NAMALWA (cell line): ENCODE results near the gene SAMD4A.

Experiments
- DNase-seq: peaks from one replicate; pipeline ENCODE4 v3.0.0-alpha.2; 2015; ENCODE audit warnings: low spot score

Gene SAMD4A

DNA sequence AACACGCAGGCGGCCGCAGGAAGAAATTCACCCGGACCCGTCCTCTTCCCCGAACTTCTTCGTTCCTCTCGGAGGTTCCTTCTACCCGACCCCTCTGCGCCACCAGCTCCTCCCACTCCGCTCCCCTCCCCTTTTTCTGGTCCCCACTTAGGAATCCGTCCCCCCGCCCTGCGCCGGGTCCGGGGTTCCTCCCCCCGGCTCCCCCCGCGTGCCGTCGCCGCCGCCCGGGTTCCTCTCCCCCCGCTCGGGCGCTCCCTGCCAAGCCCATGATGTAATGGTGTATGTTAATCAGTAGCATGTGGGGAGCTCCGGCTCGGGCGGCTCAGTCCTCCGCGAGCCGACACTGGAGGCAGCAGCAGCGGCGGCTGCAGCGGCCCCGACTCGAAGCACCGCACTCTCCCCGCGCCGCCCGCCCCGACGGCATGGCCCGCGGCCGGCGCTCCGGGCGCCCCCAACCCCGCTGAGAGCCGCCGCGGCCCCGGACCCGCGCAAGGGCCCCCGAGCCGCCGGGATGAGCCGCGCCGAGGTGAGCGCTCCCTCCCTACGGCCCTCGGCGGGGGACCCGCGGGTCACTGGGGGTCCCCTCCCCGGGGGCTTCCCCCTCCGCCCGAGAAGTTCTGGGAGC lies 1.0 kb upstream of the SAMD4A start:
- DNase-seq: peak; percentile 63

GRCh38 chr14:54567224-54567638 lies 303 bp downstream of the SAMD4A start:
- no peak for DNase-seq

GRCh38 chr14:54567639-54568561 lies 972 bp downstream of the SAMD4A start:
- peak; percentile 50 for DNase-seq

DNA sequence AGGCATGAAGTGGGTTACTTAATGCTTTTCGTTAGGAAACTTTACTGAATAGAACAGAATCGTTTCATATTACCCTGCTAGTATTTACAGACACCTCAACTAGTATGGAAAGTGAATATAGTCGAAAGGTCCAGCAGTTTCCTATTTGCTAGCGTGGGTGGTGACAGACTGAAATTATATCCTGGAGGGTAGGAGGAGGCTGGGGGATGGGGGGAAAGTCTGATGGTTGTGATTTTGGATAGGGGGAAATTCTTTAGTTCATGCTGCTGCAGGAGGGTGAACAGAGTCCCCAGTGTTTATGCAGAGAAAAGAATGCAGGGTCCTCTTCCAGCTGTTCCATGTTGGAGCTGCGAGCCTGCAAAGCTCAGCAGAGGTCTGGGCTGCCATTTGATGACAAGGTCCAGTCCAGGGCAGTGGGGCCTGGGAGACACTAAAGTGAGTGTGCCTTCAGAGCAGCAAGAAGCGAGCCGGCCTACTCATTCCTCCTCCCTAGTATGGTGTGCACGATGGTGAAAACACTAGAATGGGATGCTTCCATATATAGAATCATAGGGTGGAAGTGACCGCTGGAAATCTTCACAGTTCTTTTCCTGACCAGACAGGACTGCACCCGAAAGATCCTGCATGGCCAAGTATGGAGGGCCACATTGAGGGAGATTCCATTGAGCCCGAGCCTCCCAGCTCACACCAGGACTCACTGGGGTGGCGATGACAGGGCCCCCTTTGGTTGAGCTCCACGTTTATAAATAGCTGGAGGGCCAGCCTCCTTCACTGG lies 2.1 kb downstream of the SAMD4A start:
- no peak for DNase-seq

DNA sequence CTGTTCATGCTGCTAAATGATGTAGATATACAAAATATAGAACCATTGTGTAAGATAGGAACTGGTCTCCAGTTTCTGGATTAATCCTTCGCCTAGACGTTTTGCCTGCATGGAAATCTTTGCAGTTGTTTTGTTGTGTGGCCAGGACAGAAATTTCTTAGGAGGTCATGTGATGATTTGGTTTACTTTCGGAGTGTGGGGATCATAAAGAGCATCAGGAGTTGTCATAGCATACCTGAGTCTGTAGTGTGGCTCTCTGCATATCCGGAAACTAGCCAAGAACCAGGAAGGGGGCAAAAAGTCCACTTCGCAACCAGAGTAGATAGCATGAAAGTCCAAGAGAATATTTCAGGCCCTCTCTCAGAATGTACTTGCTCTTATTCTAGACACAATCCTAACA lies 3.1 kb downstream of the SAMD4A start:
- no peak for DNase-seq

DNA sequence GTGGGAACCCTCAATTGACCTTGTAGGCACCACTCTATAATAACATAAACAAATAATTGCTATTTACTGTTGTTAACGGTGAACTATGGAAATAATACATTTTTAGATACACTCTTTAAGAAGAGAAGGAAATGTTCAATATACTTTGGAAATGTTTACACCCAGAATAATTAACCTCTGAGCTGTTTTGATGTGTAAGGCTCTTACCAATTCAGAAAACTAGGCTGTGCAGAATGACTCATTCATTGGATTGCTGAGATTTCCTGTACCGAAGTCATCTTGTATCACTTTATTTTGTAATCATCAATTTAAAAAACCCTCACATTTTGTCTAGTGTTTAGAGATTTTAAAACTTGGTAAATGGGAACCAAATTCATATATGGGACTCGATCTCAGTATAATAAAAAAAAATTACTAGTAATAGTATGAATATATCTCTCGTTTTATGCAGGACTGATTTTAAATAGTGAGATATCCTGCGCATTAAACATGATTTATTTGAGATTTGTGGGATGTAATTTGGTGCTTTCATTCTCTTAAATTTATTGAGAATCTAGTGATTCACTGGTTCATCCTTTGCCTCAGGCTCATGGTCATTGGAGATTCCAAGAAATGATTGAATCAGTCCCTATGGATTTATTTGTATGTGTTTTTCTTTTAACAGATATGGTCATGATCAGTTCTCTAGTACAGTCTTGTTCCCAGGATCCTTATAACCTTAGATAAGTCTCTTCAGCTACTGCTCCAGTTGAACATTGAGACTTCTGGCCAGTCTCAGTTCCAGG lies 3.9 kb downstream of the SAMD4A start:
- no peak for DNase-seq

GRCh38 chr14:54572316-54572715 lies 5.4 kb downstream of the SAMD4A start:
- DNase-seq: peak; percentile 44

DNA sequence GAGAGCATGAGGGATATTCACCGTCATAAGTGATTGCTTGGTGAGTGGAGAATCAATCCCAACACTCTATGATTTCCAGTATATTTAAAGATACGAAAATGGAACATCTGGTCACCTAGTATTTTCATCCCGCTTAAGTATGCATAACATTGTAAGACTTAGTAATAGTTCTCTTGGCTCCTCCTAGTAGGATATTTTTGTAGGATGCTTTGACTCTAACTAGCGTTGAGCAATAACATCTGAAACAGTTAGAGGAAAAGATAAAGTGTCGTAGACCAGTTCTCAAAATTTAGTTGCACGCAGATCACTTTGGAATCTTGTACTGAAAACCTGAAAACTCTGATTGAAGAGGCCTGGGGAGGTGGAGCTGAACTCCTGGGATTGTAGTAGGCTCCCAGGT lies 7.6 kb downstream of the SAMD4A start:
- no peak for DNase-seq

DNA sequence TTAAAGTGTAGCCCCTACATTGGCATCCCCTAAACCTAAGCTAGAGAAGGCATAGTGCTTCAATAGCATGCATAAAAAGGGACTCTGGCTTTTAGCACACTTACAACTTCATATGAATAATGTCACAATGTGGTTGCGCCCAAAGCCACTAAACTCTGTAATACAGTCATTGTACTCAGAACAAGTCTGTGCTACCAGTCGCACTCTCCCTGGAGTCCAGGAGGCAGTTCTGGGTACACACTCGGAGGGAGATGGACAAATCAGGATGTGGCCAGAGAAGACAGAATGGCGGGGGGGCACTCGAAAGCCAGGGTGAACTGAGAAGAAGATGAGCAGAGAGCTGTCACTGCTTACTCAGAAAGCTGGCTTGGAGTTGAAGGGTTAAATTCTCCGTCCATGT lies 10.6 kb downstream of the SAMD4A start:
- no peak for DNase-seq

DNA sequence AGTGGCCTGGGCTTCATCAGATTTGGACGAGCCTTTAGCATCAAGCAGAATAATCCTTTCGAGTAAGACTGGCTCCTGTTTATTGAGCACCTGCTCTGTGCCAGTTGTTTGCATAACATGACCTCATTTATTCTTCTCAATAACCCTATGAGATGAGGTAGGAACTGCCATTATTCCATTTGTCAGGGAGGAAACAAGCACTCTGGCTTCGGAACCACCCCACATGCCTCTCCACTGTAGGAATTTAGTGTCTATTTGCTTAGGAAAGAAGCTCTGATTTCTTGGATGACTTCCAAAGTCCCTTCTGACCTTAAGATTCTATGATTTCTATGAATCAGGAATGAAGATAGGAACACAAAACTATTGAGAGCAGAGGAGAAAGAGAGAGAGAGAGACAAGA lies 11.0 kb downstream of the SAMD4A start:
- no peak for DNase-seq

DNA sequence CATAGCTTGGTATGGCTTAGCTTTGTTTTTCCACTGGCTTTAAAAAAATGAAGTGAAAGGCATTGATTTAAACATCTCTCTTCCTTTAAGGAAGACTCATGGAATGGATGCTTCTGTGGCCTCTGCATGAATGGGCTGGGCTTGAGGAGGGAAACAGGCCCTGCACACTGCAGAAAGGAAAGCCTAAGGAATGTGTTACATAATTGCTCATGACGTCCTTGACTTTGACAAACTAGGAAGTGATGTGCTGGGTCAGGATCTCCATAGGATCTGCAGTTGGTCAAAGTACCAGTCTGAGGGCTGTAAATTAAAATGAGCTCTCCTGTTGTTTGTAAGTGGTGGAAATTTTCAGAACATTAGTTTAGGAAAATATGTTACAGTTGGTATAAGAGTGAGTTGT lies 12.7 kb downstream of the SAMD4A start:
- no peak for DNase-seq

GRCh38 chr14:54580933-54581332 lies 14.0 kb downstream of the SAMD4A start:
- DNase-seq: no peak

- no peak for DNase-seq
These were observed 15.4 kb downstream of the SAMD4A start for GRCh38 chr14:54582334-54582733.

GRCh38 chr14:54584097-54584496 lies 17.2 kb downstream of the SAMD4A start:
- DNase-seq: no peak

DNA sequence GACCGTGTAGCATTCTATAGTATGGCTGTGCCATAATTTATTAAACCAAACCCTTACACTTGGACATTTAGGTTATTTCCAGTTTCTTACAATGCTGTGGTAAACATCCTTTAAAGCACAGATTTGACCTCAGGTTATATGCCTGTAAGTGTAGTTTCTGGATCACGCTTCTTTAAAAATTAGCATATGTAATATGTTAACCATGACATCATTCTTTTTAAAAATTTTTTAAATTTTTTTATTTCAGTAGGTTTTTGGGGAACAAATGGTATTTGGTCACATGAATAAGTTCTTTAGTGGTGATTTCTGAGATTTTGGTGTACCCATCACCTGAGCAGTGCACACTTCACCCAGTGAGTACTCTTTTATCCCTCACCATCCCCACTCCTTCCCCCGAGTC lies 18.3 kb downstream of the SAMD4A start:
- DNase-seq: no peak

DNA sequence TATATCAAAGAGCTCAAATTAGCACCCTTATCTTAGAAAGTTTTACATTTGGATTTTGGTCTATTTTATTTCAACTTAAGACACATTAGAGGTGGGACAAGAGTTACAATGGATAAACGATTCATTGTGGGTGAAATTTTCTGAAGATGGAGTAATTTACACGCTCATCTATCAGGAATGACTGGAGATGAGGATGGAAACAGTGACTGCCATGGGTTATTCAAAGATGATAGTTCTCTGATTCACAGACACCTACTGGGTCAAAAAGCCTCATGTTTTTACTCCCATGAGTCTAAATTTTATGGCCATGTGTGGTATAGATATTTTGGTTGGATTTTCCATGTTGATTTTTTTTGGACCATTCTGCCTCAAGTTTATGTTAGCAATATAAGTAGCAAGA lies 22.1 kb downstream of the SAMD4A start:
- DNase-seq: no peak

GRCh38 chr14:54589843-54590242 lies 22.9 kb downstream of the SAMD4A start:
- DNase-seq: no peak

GRCh38 chr14:54590481-54590880 lies 23.6 kb downstream of the SAMD4A start:
- DNase-seq: no peak

DNA sequence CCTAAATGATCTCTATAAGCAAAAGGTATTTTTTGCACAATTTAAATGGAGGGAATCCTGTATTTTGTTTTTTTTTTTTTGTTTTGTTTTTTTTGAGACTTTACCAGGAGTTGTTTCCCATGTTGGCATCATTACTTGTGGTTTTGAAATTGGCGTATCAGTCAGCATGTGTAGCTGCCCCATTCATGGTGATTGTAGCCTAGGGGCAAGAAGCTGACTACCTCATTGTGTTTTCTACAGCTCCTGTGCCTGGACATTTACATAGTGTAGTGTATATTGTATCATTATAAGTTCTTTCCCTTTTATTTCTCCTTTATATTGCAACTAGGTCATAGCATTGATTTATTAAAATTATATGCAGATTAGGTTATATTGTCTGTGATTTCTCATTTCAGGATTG lies 24.5 kb downstream of the SAMD4A start:
- DNase-seq: no peak

DNA sequence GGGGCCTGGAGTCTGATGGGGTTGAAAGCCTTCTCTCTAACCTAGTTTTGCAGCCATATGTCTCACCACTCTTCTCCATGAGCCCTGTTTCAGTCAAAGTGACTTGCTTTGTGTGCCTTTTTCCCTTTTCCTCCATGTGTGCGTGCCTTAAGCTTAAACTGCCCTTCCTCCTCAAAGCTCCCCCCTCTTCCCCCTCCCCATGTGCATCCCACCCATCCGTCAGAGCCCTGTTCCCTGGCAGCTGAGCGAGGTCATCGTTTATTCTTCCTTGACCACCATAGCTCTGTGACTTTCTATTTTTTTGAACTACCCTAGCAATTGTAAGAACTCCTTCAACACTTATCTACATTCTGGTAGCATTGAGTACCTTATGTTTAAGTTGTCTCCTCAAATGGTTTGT lies 24.9 kb downstream of the SAMD4A start:
- DNase-seq: no peak

DNA sequence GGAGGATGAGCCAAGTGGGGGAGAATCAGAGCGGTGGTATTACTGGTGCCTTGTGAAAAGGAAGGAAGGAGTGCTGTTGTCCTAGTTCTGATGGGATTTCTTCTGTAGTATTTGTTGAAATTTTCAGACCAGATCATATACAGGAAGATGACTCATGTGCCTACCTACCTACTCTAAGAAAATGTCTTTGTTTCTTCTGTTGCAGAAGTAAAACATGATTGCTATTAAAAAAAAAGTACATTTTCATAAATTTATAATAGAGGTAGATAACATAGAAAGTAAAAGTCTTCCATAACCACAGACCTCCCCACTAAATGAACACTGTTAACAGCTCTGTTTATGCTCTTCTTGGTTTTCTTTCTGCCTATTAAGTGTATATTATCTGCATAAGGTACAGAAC lies 26.9 kb downstream of the SAMD4A start:
- DNase-seq: no peak

DNA sequence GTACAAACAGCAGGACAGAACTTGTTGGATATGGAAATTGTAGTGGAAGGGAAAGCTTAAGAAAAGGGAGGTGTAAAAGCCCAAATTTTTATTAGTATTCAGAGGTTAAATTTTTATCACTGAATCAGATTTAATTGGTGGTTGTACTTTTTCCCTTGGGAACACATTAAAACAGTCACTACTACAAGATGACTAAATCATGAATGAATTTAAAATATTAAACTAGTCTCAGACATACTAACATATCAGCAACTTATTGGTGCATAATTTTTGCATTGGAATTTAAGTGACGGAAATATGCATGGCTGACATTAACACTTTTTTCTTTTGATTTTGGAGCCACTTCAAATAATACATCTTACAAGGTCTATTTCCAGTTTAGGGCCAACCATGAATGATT lies 27.6 kb downstream of the SAMD4A start:
- DNase-seq: no peak
